Peyer's patch (tissue), 4 donors: ENCODE results near the gene UCKL1.

ENCODE experiments used
- CTCF ChIP-seq, 6 experiments: fragments of 450-650 bp in 4 of 6; fragments of 200-600 bp in 2 of 6; sonication (generic) in 1 of 6; IDR thresholded peaks; one replicate each; pipeline ENCODE4 v1.5.1; 2017 to 2019; ENCODE audit warnings: antibody characterized with exemption in 6 of 6, mild to moderate bottlenecking in 3 of 6, moderate library complexity in 1 of 6
- POLR2A ChIP-seq, 2 donors: fragments of 450-650 bp; IDR thresholded peaks; one replicate each; pipeline ENCODE4 v1.5.1; 2017; ENCODE audit warnings: antibody characterized with exemption in 2 of 2, mild to moderate bottlenecking in 2 of 2, moderate library complexity in 2 of 2

GRCh38 chr20:63940472-63941266, 15.5 kb downstream of the UCKL1 start:
- TF ChIP-seq CTCF (IDR thresholded peaks at IDR 0.05) (no peak), POLR2A (IDR thresholded peaks at IDR 0.05) (no peak)
